GM21529 (cell line): ENCODE data around the gene OR5D13.

Source experiments
- ATAC-seq: cut with Tn5 transposase; IDR thresholded peaks from one replicate; pipeline ENCODE4 v1.9.1; 2021; ENCODE audit not compliant: unreplicated experiment

Gene OR5D13

GRCh38 chr11:55773138-55773537, at the start of gene OR5D13:
TSS of gene OR5D13 (plus strand) at chr11:55773438. CDS start at chr11:55773438, 0 bp downstream.
- ATAC-seq: no peak

- no peak for ATAC-seq
These were observed 46.4 kb upstream of the OR5D13 start for GRCh38 chr11:55726715-55727324.

- no peak for ATAC-seq
These were observed 40.3 kb upstream of the OR5D13 start for GRCh38 chr11:55732936-55733335.

- ATAC-seq: no peak
These were observed 18.4 kb downstream of the OR5D13 start for GRCh38 chr11:55791606-55792005.

GRCh38 chr11:55793321-55793720, 20.1 kb downstream of the OR5D13 start:
- no peak for ATAC-seq

GRCh38 chr11:55795256-55795655, 22.0 kb downstream of the OR5D13 start, which contains the start of gene OR5D14:
TSS of gene OR5D14 (plus strand) at chr11:55795556. CDS start at chr11:55795556, 0 bp downstream.
- ATAC-seq: no peak

- no peak for ATAC-seq
These were observed 33.0 kb downstream of the OR5D13 start for GRCh38 chr11:55806248-55806647.

GRCh38 chr11:55811067-55811466, 37.8 kb downstream of the OR5D13 start, which contains the start of gene OR5L1:
TSS of gene OR5L1 (plus strand) at chr11:55811367. CDS start at chr11:55811467, 100 bp downstream.
- ATAC-seq: no peak

GRCh38 chr11:55819330-55819729, 46.1 kb downstream of the OR5D13 start, which contains the start of gene OR5D18:
TSS of gene OR5D18 (plus strand) at chr11:55819630. CDS start at chr11:55819630, 0 bp downstream.
- no peak for ATAC-seq
